ENCODE results near the gene ARHGEF40. TPM values are rescaled to one million over a fixed set of nuclear protein-coding genes. Genes with fewer than 3 reads are reported as not detected.

The ARHGEF40 gene
- total and polyA plus RNA-seq, 2 donors (not counting 1 experiment from before 2014, with no cell fraction given), result 1.0 to 1.7 TPM

DNA sequence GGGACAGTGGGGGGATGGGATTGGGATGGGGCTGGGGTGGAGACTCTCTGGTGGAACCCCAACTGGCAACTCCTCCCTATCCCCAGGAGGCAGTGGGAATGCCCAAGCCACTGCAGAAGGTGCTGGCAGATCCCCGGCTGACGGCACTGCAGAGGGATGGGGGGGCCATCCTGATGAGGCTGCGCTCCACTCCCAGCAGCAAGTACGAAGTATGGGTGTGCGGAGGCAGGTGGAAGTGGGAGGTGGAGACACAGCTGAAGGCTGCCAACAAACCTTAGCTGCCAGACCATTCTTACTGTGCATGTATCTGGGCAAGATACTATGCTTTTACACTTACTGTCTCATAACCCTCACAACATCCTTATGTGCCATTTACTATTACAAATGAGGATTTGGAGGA, 8.2 kb downstream of the ARHGEF40 start:
- Histone ChIP-seq H3K9me3 (ENCODE audit: control extremely low read depth in 1 of 3, control insufficient read depth in 2 of 3, insufficient read depth in 1 of 3, low read length in 2 of 3) (peaks cover 0 to 3% (median 0%) of the 10 kb centered on the region in 3 donors), H2AFZ (ENCODE audit: insufficient read depth, low read depth, low read length, poor library complexity, severe bottlenecking) (no peak overlapping the region), H3K4me1 (ENCODE audit: control insufficient read depth in 2 of 2, insufficient read depth in 2 of 2, low read length in 2 of 2) (no peaks in the 10 kb centered on the region), H3K36me3 (replicated peaks in 1 of 2; ENCODE audit: control extremely low read depth in 1 of 2, control insufficient read depth in 1 of 2, extremely low read depth in 1 of 2, insufficient read depth in 2 of 2, low read length in 1 of 2) (no peaks in the 10 kb centered on the region), H3K9ac (ENCODE audit: low read length) (no peak overlapping the region), H3K4me2 (replicated peaks; ENCODE audit: low read depth, low read length, poor library complexity, severe bottlenecking) (no peak overlapping the region), H3K27me3 (replicated peaks in 1 of 4; ENCODE audit: control extremely low read depth in 1 of 4, control insufficient read depth in 3 of 4, insufficient read depth in 4 of 4, low read length in 3 of 4) (peaks cover 0 to 6% (median 0%) of the 10 kb centered on the region in 4 experiments), H4K20me1 (ENCODE audit: control insufficient read depth, insufficient read depth, low read length, poor library complexity, severe bottlenecking) (no peaks in the 10 kb centered on the region), H3K27ac (ENCODE audit: low read length in 2 of 2) (no peak overlapping the region), H3K79me2 (ENCODE audit: control insufficient read depth, insufficient read depth, low read length) (no peaks in the 10 kb centered on the region), H3K4me3 (ENCODE audit: control extremely low read depth in 1 of 5, extremely low read depth in 1 of 5, insufficient read depth in 1 of 5, low read depth in 2 of 5, low read length in 4 of 5) (no peak overlapping the region)
- Mint-ChIP-seq H3K27me3 (peaks cover 10% of the 10 kb centered on the region), H3K4me1 (peaks cover 3% of the 10 kb centered on the region), H3K27ac (no peak overlapping the region), H3K9me3 (ENCODE audit: insufficient read depth) (no peaks in the 10 kb centered on the region), H3K4me3 (no peak overlapping the region)
- intact Hi-C loops (cut with micrococcal nuclease), result no loop called here
- ChIA-PET POLR2A (no interaction called here), CTCF (interaction anchor here (0.6 to 2.4 kb wide), 6 partner anchors 11 to 38 kb away, joined by 3 to 14 read pairs (median 4); no protein-coding TSS in a partner anchor)
- WGBS (ENCODE audit: insufficient coverage), result 100% methylated on average over 5 of the region's 5 CpGs
- TF ChIP-seq EZH2 (IDR thresholded peaks at IDR 0.05; ENCODE audit: borderline replicate concordance, insufficient read depth, low read depth, low read length, poor library complexity, severe bottlenecking), result no peak
- TF ChIP-seq, protein P1, sequence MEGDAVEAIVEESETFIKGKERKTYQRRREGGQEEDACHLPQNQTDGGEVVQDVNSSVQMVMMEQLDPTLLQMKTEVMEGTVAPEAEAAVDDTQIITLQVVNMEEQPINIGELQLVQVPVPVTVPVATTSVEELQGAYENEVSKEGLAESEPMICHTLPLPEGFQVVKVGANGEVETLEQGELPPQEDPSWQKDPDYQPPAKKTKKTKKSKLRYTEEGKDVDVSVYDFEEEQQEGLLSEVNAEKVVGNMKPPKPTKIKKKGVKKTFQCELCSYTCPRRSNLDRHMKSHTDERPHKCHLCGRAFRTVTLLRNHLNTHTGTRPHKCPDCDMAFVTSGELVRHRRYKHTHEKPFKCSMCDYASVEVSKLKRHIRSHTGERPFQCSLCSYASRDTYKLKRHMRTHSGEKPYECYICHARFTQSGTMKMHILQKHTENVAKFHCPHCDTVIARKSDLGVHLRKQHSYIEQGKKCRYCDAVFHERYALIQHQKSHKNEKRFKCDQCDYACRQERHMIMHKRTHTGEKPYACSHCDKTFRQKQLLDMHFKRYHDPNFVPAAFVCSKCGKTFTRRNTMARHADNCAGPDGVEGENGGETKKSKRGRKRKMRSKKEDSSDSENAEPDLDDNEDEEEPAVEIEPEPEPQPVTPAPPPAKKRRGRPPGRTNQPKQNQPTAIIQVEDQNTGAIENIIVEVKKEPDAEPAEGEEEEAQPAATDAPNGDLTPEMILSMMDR (IDR thresholded peaks at IDR 0.05), result no peak
- no peak for DNase-seq
- no peak for ATAC-seq (ENCODE audit: low read depth)

DNA sequence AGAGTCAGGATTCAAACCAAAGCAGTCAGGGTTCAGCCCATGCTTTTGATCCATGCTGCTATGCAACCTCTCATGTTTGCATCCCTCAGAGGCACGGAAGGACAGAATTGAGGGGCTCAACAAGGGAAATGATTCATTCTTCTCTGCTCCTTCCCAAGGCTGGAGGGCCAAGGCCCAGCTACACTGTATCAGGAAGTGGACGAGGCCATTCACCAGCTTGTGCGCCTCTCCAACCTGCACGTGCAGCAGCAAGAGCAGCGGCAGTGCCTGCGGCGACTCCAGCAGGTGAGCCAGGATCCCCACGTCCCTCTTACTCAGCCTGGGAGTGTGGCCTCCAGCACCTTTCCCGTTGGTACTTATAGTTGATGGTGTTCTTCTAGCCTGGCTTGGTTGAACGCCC, 8.6 kb downstream of the ARHGEF40 start:
- intact Hi-C loops (cut with micrococcal nuclease), result no loop called here
- H3K36me3 ChIP-seq (replicated peaks in 1 of 2; ENCODE audit: control extremely low read depth in 1 of 2, control insufficient read depth in 1 of 2, extremely low read depth in 1 of 2, insufficient read depth in 2 of 2, low read length in 1 of 2), result no peaks in the 10 kb centered on the region
- DNase-seq (no peak), ATAC-seq (ENCODE audit: low read depth) (no peak)
- Mint-ChIP-seq H3K4me1 (peaks cover 1% of the 10 kb centered on the region), H3K27ac (no peak overlapping the region), H3K27me3 (peaks cover 8% of the 10 kb centered on the region), H3K9me3 (ENCODE audit: insufficient read depth) (no peaks in the 10 kb centered on the region), H3K4me3 (no peak overlapping the region)
- H3K4me3 ChIP-seq (ENCODE audit: control extremely low read depth in 1 of 5, extremely low read depth in 1 of 5, insufficient read depth in 1 of 5, low read depth in 2 of 5, low read length in 4 of 5), result no peak overlapping the region
- H4K20me1 ChIP-seq (ENCODE audit: control insufficient read depth, insufficient read depth, low read length, poor library complexity, severe bottlenecking), result no peaks in the 10 kb centered on the region
- H3K27ac ChIP-seq (ENCODE audit: low read length in 2 of 2), result no peak overlapping the region
- no peak overlapping the region for H2AFZ ChIP-seq (ENCODE audit: insufficient read depth, low read depth, low read length, poor library complexity, severe bottlenecking)
- no peaks in the 10 kb centered on the region for H3K4me1 ChIP-seq (ENCODE audit: control insufficient read depth in 2 of 2, insufficient read depth in 2 of 2, low read length in 2 of 2)
- H3K9ac ChIP-seq (ENCODE audit: low read length), result no peak overlapping the region
- H3K9me3 ChIP-seq (ENCODE audit: control extremely low read depth in 1 of 3, control insufficient read depth in 2 of 3, insufficient read depth in 1 of 3, low read length in 2 of 3), result peaks cover 0 to 3% (median 0%) of the 10 kb centered on the region in 3 donors
- POLR2A ChIA-PET, result no interaction called here
- H3K4me2 ChIP-seq (replicated peaks; ENCODE audit: low read depth, low read length, poor library complexity, severe bottlenecking), result no peak overlapping the region
- H3K27me3 ChIP-seq (replicated peaks in 1 of 4; ENCODE audit: control extremely low read depth in 1 of 4, control insufficient read depth in 3 of 4, insufficient read depth in 4 of 4, low read length in 3 of 4), result peaks cover 0 to 5% (median 0%) of the 10 kb centered on the region in 4 experiments
- TF ChIP-seq EZH2 (IDR thresholded peaks at IDR 0.05; ENCODE audit: borderline replicate concordance, insufficient read depth, low read depth, low read length, poor library complexity, severe bottlenecking), result no peak
- TF ChIP-seq, protein P1 (IDR thresholded peaks at IDR 0.05), result no peak
- CTCF ChIA-PET, result interaction anchor here (1.1 to 2.4 kb wide), 7 partner anchors 10 to 39 kb away, joined by 3 to 10 read pairs (median 3); no protein-coding TSS in a partner anchor
- no peaks in the 10 kb centered on the region for H3K79me2 ChIP-seq (ENCODE audit: control insufficient read depth, insufficient read depth, low read length)
- WGBS (ENCODE audit: insufficient coverage), result 98% methylated on average over 5 of the region's 10 CpGs

Data from B cell (primary cell).